HG02610 (cell line): ENCODE data around the gene H2AZ2.
A peak's percentile ranks its signal among the peaks of the same experiment; 100 is the strongest.

Experiments used
- ATAC-seq: cut with Tn5 transposase; IDR thresholded peaks from one replicate; pipeline ENCODE4 v1.9.1; 2021; ENCODE audit warnings: mild to moderate bottlenecking, moderate library complexity; ENCODE audit not compliant: unreplicated experiment

Gene H2AZ2

DNA sequence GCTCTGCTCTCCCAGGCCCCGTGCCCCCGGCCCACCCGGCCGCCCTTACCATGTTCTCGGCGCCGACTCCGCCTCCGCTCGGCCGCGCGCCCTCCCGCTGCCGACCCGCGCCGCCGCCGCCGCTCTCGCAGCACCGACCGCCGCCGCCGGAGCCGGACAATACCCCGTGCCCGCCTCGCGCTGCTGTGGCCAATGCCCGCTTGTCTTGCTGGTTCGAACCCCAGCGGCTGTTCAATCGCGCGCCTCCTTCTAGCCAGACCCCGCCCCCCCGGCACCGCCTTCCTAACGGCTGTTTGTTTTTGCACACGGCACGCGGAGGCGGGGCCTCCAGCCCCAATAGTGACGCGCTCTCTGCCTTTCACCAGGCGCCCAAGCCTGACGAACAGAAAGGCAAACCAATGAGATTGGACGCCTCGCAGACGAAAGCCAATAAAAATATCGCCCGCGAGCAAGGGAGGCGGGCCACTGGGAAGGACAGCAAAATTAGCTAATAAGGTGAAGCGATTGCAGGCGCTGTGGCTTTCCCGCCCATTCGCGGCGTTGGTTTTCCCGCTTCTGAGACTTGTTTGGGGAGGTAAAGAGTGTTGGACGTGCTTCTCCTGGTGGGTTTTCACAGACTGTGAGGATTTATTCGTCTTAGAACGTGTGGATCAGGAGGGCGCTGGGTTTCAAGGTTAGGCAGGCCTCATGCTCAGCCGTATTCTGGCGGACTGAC lies at the start of gene H2AZ2:
TSS of gene H2AZ2 (minus strand) at position 168 of the 715 bp plus-strand sequence. CDS start at position 52, 116 bp downstream.
- ATAC-seq: peak; percentile 85

DNA sequence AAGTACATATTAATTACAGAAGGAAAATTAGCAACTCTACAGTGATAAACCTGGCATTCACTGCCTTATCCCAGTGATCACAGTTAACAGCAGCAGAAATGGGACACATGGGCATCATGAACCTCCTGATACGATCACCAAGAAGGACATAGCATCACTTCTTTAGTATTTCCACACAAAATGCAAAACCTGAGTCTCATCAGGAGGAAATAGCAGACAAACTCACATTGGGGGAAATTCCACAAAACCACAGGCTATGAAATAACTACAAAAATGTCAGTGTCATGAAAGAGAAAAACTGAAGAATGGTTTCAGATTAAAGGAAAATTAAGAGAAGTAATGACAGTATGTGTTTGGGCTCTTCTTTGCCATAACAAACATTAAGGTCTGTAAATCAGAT lies 49.4 kb upstream of the H2AZ2 start:
- no peak for ATAC-seq

DNA sequence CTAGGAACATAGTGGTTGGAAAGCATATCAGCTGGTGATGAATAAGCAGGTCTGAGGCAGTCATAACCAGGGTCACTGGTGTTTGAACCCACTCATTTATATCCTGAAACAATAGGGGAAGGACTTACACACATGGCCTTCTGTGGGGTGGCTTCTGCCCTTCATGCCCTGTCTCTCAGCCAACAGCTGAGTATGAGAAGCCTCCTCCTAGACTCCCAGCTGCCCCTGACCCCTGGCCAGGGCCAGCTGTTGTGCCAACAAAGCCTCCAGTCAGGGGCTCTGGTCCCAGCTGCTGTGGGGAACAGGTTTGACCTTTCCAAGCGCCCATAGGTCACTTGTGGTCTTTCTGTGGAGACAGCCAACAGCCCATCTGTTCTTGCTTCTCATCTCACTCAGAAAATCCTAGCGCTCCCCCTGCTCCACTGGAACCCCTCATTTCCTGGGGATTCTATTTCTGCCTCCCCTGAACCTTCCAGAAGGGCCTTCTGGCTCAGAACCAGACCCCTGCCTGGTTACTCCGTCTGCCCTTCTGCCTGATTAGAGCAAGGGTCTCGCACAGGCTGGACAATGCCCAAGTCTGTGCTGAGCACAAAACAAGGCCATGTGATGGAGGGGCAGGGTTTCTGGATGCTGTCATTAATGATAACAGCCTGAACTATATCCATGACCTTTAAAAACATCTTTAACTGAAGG lies 47.1 kb upstream of the H2AZ2 start:
- ATAC-seq: no peak

DNA sequence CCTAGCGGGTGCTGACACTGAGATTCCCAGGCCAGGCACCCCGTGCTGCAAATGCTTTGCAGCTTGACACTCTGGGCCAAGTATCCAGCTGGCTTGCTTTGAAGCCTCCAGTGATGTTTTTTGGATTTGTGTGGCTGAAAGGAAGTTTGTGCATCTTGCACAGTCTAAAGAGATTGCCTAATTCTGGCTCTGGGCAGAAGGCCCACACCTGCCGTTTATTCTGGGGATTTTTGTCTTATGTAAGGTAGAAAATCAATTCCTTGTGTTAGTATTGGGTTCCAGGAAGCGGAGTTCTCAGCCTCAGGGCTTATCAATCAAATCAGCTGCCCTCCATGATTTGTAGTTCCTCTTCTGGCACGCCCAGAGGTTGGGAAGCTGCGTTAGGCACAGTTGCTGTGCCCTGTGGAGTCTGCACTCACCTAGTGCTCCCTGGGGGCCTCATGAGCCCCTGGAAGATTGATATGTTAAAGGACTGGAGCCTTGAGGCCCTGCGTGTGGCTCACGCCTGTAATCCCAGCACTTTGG lies 45.9 kb upstream of the H2AZ2 start:
- no peak for ATAC-seq

DNA sequence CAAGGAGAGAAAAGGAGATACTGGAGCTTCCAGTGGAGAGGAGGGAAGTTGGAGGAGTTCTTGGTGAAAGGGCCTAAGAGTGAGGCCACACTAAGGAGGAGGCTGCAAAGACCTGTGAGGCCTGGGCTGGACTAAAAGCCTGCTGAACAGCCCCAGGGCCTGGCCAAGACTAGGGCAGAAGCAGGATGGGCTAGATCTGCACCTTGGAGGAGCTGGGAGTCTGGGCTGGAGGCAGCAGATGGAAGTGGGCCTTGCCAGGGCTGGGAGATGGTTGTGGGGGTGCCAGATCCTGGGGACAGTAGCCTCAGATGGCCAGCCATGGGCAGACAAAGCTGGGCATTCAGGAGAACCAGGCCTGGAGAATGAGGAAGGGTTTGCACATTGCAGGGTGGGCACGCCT lies 43.9 kb upstream of the H2AZ2 start:
- ATAC-seq: no peak

DNA sequence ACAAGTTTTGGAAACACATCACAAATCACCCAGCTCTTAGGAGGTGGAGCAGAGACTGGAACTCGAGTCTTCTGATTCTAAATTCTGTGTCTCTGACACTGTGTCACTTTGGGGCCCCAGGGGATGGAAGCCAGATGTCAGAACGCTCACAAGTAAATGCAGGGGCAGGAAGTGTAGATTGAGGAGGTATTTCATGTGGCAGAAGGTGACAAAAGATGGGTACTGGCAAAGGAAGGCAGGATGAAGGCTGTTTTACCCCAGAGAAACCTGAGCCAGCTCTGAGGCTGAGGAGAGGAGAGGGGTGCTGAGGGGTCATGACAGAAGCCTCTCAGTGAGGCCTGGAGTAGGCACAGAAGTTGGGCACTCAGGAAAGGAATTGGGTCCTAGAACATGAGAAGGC lies 43.5 kb upstream of the H2AZ2 start:
- ATAC-seq: no peak

DNA sequence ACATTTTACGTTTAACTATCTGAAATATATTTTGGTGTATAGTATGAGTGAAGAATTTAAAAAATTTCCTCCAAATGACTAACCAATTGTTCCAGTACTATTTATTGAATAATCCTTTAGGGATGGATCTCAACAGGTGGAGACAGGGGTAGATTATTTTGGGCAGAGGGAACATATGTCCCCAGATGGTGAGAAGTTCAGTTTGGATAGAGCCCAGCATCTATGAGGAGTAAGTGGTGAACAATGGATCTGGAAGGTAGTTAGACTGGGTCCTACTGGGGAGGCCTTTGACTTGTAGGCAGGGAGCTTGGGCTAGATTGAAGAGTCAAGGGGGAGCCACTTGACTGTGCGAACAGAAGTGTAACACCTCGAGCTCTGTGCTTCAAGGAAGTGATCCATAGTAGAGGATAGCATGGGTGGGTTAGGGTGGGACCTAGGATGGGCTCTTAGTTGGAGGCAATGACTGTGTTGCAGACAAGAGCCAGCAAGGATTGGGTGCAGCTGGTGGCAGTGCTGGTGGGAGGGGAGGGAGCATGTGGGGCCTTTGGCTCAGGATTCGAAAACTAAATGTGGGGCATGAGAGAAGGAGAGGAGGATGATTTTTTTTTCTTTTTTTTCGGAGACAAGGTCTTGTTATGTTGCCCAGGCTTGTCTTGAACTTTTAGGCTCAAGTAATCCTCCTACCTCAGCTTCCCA lies 41.3 kb upstream of the H2AZ2 start:
- ATAC-seq: no peak

DNA sequence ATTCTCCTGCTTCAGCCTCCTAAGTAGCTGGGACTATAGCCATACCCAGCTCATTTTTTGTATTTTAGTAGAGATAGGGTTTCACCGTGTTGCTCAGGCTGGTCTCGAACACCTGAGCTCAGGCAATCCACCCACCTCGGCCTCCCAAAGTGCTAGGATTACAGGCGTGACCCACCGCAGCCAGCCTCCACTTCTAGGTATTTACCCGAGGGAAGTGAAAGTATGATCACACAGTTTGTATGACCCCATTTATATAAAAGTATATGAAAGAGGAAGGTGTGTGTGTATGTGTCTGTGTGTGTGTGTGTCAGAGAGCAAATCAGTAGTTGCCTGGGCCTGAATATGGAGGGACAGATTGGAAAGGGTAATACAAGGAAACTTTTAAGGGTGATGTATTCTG lies 39.4 kb upstream of the H2AZ2 start:
- ATAC-seq: no peak

DNA sequence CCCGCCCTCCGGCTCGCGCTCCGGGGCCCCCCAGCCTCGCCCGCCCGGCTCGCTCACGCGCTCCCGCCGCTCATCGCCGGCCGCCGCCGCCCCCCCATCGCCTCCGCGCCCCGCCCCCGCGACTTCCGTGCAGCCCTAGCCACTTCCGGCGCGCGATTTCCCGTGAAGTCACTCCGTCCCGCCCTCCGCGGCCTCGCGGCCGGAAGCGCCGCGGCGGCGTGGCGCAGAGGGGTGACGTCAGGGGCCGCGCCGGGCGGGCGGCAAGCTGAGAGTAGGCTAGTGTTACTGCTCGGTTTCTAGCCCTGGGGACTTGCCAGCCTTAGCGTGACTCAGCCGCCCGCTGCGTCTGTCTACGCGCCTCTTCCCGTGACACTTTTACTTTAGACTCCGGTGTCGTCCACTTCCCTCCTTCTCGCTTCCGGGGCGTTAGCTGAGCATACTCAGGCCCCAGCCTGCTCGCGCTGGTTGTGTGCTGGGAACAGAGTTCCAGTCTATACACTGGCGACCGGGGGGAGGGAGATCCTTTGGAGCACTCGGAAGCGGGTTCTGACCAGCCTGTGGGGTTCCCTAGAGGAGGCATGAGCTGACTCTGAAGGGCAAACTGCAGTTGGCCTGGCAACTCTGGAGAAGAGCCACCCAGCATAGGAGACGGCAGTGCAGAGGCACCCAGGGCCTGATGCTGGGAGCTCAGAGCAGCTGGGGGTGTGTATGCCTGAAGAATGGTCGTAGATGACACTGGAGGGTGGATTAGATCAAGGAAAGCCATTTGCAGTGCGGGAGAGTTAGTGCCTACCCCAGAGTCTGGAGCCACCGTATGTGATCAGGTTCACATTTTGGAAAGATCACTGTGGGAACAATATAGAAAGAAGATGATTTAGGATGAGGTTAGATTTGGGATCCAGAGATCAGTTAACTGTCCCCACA lies 37.8 kb upstream of the H2AZ2 start, which contains the start of gene PURB:
TSS of gene PURB (minus strand) at position 137 of the 924 bp plus-strand sequence. CDS start 182 bp downstream, outside the sequence.
- peak; percentile 92 for ATAC-seq

DNA sequence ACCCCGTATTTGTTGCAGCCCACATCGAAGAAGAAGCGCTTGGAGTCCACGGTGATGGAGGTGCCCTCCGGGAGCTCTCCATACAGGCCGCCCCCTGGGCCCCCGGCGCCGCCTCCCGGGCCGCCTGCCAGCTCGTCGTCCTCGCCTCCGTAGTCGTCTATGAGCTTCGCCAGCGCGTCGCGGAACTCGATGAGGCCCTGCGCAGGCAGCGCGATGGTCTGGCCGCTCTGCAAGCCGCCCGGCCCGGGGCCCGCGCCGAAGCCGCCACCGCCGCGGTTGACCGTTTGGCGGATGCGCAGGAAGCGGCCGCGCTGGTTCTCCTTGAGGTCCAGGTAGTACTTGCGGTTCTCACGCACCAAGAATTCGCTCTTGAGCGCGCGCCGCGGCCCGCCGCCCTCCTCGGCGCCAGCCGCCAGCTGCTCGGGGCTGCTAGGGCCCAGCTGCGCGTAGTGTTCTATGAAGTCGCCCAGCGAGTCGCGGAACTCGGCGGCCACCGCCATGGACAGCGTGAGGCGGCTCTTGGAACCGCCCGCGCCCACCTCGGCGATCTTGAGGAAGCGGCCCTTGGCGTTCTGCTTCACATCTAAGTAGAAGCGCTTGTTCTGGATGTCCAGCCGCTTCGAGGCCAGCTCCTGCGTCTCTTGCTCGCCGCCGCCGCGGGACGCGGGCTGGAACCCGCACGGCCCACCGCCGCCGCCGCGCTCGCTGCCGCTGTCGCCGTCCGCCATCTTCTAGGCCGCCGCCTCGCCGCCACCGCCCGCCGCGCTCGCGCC lies 36.9 kb upstream of the H2AZ2 start:
- peak; percentile 12 for ATAC-seq

DNA sequence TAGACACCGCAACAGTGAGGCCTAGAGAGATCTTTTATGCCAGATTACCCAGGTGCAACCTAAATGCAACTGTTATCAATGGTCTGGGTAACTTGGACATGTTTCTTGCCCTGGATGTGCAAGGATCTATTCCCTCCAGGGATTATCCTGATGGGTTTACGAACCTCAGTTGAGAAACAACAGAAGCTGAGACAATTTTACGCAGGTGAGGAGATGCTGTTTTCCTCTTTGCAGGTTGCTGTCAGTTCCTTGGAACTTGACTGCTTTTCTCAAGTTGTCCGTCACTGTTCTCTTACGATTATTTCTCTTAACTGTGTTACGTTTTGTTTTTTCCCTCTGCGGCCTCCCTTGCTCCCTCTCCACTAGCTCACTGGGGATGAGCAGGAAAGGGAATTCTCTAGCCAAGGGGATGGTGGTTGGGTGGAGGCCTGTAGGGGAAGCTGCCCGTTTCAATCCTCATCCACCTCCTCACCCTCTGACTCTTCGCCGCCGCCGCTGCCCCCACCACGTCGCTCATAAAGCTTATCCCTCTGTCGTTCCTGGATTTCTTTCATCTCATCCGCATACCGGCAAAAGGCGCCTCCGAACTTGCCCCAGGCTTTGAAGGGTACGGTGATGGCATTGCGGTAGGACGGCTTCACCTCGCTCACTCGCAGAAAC lies 36.2 kb upstream of the H2AZ2 start:
- ATAC-seq: no peak

DNA sequence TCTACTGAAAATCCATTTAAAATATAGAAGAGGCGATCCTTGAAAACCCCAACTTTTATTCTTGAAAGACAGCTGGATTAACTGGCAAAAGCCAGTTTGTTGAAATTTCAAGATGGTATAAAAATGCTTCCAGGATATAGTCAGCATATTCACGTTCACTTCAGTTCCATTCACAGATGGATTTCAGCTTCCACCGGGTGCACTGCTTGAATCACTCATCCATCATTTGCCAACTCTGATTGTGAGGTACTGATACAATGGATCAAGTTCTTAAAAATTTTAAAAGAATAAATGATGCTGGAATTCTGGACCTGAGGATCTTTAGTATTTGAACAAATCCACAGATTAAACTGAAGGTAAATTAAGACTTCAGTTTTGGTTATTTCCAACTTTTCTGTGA lies 35.0 kb upstream of the H2AZ2 start:
- no peak for ATAC-seq

DNA sequence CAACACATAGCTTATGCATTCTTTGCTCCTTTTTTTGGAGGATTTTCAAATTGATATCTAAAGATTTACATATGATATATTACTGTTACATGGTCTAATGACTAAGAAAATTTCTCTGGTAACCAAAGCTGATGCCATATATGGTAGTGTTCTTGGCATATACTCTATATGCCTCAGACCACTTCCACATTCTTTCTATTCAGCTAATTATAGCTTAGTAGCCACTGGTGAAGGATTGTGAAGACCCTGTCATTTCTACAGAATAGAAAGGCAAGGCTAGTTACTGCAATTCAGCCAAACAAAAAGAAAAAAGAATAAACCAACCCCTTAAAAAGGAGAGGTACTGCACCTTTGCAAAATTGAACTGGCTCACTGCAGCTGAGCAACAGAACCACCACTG lies 33.7 kb upstream of the H2AZ2 start:
- ATAC-seq: no peak

DNA sequence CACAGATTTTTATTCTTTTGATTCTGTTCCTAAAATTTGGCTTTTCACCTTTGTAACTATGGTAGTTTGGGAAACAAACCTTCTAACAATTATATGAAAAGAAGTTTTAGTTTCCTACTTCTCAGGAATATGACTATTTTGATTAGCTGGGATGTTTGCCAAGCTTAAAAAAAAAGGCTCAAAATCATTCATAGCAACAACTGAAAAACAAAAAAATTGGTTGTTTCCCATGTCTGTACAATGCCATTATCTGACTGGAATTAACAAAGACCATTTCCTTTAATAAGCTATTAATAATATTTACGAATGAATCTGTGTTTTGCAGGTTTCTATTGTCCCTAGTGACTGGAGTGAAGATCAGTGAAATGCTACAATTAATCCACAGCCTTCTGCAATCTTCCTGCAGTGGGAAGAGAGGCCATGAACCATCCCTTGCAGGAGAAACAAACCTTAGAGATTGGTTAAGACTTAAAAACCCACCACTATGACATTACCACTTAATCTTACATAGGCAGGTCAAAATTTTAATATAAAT lies 33.2 kb upstream of the H2AZ2 start:
- ATAC-seq: no peak

DNA sequence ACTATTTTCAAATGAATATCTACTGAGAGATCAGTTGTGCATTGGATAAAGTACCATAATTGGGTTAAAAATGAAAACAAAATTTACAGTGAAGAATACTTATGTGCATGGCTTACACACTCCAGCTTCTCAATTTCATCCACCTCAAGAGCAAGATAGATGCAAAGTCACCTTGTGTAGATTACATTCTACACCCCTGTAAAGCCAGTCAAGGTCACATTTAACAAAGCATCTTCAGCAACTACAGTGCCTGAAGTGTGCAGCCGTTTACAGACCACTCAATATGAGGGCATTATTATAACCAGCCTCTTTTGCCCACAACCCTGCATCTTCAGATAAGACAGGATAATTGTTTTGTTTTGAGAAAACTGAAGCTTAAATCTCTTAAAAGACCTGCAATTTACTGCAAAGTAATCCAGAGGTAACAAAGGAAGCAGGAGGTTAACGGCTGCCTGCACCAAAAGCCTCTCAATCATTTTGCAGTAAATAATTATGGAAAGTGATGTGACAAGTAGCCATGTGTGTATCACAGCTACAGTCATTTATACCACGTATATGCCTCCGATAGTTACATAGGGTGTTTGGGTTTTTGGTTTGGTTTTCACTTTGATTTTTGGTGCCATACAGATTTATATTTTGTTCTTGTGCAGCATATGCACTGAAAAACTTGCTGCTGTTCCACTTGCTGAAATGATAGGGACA lies 32.6 kb upstream of the H2AZ2 start:
- no peak for ATAC-seq

DNA sequence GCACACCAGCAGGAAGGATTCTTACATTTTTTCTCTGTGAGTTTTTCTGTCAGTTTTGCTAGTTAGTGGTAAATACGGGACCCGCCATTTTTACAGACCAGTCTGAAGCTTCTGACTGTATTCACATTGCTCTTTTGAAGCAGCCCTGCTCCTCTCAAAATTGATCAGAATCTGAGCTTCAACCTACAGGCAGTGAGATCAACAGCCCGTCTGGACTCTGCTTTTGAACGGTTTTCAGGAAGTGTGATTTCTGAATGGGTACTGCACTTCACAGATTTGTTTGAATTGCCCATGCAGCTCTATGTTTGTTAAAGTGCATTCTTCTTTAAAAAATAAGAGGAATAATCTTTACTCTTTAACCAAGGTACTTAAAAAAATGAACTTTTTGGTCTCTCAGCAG lies 28.5 kb upstream of the H2AZ2 start:
- ATAC-seq: no peak

DNA sequence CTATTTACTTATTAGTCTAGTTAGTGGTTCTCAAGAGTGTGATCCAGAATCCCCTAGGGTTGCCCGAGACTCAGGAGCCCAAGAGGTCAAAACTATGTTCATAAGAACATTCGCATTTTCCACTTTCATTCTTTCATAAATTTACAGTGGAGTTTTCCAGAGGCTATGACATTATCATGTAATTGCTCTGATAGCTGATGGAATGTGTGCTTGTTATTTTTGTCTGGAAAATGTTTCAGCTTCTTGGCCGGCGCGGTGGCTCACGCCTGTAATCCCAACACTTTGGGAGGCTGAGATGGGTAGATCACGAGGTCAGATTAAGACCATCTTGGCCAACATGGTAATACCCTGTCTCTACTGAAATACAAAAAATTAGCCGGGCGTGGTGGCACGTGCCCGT lies 27.4 kb upstream of the H2AZ2 start:
- no peak for ATAC-seq

DNA sequence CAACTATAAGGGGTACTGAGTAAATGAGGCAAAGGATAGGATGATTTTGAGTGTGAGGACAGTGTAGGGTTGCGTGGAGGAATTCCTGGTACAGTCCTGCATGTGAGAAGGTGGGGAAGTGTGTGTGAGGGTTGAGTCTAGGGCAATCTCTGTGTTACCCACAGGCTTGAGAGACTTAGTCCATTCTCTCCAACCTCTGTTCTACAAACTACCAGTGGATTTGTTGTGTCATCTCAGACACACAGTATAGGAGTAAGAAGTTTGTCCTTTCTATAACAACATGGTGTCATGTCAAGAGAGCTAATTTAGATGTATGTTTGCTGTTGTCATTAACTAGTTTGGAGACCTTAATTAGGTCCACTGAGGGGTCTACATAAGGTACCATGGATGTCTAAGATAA lies 24.9 kb upstream of the H2AZ2 start:
- no peak for ATAC-seq
